ENCODE data around the gene RPS6KL1.

- TF ChIP-seq POLR2A (IDR thresholded peaks at IDR 0.05; ENCODE audit: low read depth, low read length): no peak
- TF ChIP-seq POLR2AphosphoS5 (IDR thresholded peaks at IDR 0.05; ENCODE audit: low read depth, low read length): no peak
- TF ChIP-seq TAF1 (IDR thresholded peaks at IDR 0.05; ENCODE audit: borderline replicate concordance, low read depth, low read length): no peak
Observed at GRCh38 chr14:74938531-74939495, 15.8 kb upstream of the RPS6KL1 start.

Data from GM12892 (cell line).